K562 (cell line): Measurements from ENCODE around the gene AKAP13. TPM values are rescaled to one million over a fixed set of nuclear protein-coding genes. Genes with fewer than 3 reads are reported as not detected.

Experiments used
- ATAC-seq: fragments of 200-7000 bp; cut with Tn5 transposase; 3 replicates; pipeline ENCODE4 v1.9.1; 2020; ENCODE audit warnings: moderate library complexity
- BruUV-seq: library from RNA; stranded (reverse); fragments of 400-500 nt; replicated peaks from 2 replicates; lab custom pipeline; 2021; lab: Mats Ljungman, UMichigan
- CTCF ChIA-PET: fragments of 300-600 bp; formaldehyde crosslinking; extraction: SDS; loops from one replicate; lab custom pipeline; 2021; ENCODE audit warnings: low intra/inter-chr PET ratio; lab: Yijun Ruan, JAX
- POLR2A ChIA-PET: fragments of 300-600, 350-650 bp; sonication (Branson Sonifier 250); formaldehyde crosslinking; extraction: SDS; loops from one replicate; lab custom pipeline; 2021; ENCODE audit warnings: antibody characterized with exemption, inconsistent platforms; lab: Yijun Ruan, JAX
- DNase-seq, 4 experiments: peaks; one replicate each; pipeline versions ENCODE4 v3.0.0 to v3.0.0-alpha.2; 2011 to 2018; ENCODE audit warnings: low spot score in 3 of 4, mixed read lengths in 3 of 4; ENCODE audit errors: extremely low read depth in 1 of 4
- FAIRE-seq: peaks from 2 replicates; lab custom pipeline; 2011; peaks lifted over from hg19 to GRCh38; lab: Jason Lieb, UNC
- H2AFZ ChIP-seq: 2 replicates; pipeline ENCODE4 v1.6.0; 2011; ENCODE audit warnings: low read depth, low read length, control low read depth, inconsistent platforms
- H3K27ac ChIP-seq: fragments of 200-600 bp; 3 replicates; pipeline ENCODE4 v1.8.0; 2011; ENCODE audit warnings: low read depth, mild to moderate bottlenecking, control low read depth, inconsistent platforms, low read length, moderate library complexity, mixed read lengths; ENCODE audit errors: extremely low read depth
- H3K27me3 ChIP-seq, 2 experiments: fragments of 300-600 bp in 1 of 2; 2 replicates in 1 of 2; 3 replicates in 1 of 2; pipeline versions ENCODE4 v1.6.0 to v1.8.0; 2011; ENCODE audit warnings: inconsistent platforms in 2 of 2, low read length in 2 of 2, mild to moderate bottlenecking in 1 of 2, mixed read lengths in 1 of 2, moderate library complexity in 1 of 2; ENCODE audit not compliant: control insufficient read depth in 2 of 2, insufficient read depth in 2 of 2
- H3K36me3 ChIP-seq: fragments of 300-600 bp; 3 replicates; pipeline ENCODE4 v1.8.0; 2011; ENCODE audit warnings: mild to moderate bottlenecking, low read length, inconsistent platforms; ENCODE audit not compliant: control insufficient read depth, insufficient read depth
- H3K4me1 ChIP-seq, 2 experiments: fragments of 200-600 bp in 1 of 2; replicated peaks in 1 of 2; 2 replicates in 1 of 2; 3 replicates in 1 of 2; pipeline versions ENCODE4 v1.5.1 to v1.8.0; 2011; ENCODE audit warnings: inconsistent platforms in 2 of 2, low read length in 2 of 2, mild to moderate bottlenecking in 1 of 2, mixed read lengths in 1 of 2, moderate library complexity in 1 of 2; ENCODE audit not compliant: control insufficient read depth in 2 of 2, insufficient read depth in 2 of 2
- H3K4me2 ChIP-seq: 2 replicates; pipeline ENCODE4 v1.6.1; 2011; ENCODE audit warnings: low read length, control low read depth, inconsistent platforms, mixed read lengths; ENCODE audit not compliant: insufficient read depth
- H3K4me3 ChIP-seq: fragments of 200-600 bp; sonication (generic), shearing (Covaris generic); 2 replicates; pipeline ENCODE4 v1.5.1; 2016; ENCODE audit warnings: control low read depth, inconsistent platforms
- H3K79me2 ChIP-seq: fragments of 200-600 bp; 3 replicates; pipeline ENCODE4 v1.8.0; 2011; ENCODE audit warnings: low read length, inconsistent platforms; ENCODE audit not compliant: control insufficient read depth, insufficient read depth
- H3K9ac ChIP-seq, 2 experiments: 2 replicates each; pipeline versions ENCODE4 v1.6.0 to v1.6.1; 2011; ENCODE audit warnings: low read depth in 2 of 2, low read length in 2 of 2, control low read depth in 1 of 2, inconsistent platforms in 1 of 2, mild to moderate bottlenecking in 1 of 2, mixed read lengths in 1 of 2; ENCODE audit not compliant: insufficient read depth in 1 of 2
- H3K9me1 ChIP-seq: one replicate; pipeline ENCODE4 v1.6.0; 2011; ENCODE audit warnings: inconsistent platforms, mild to moderate bottlenecking, low read length, moderate library complexity; ENCODE audit not compliant: control insufficient read depth, insufficient read depth
- H3K9me3 ChIP-seq: replicated peaks from 2 replicates; pipeline ENCODE4 v1.5.1; 2011; ENCODE audit warnings: low read depth, low read length, inconsistent platforms; ENCODE audit not compliant: control insufficient read depth, insufficient read depth
- H4K20me1 ChIP-seq: replicated peaks from 2 replicates; pipeline ENCODE4 v1.6.1; 2011; ENCODE audit warnings: low read length, inconsistent platforms, mixed read lengths; ENCODE audit not compliant: control insufficient read depth, insufficient read depth
- ARID3A ChIP-seq: IDR thresholded peaks from 2 replicates; pipeline ENCODE4 v1.6.1; 2012; ENCODE audit warnings: low read depth, low read length, improper control_type of control experiment, borderline replicate concordance
- HDAC6 ChIP-seq: IDR thresholded peaks from 2 replicates; pipeline ENCODE4 v1.6.1; 2012; ENCODE audit warnings: low read depth, mild to moderate bottlenecking, control low read depth, inconsistent platforms, low read length, moderate library complexity
- ILK ChIP-seq: fragments of 450-650 bp; IDR thresholded peaks from 2 replicates; pipeline ENCODE4 v1.6.1; 2016; ENCODE audit warnings: missing genetic modification characterization, low read depth, mild to moderate bottlenecking, missing compliant biosample characterization, moderate library complexity, borderline replicate concordance
- JUN ChIP-seq, 2 experiments: sonication (generic) in 1 of 2; formaldehyde crosslinking in 1 of 2; IDR thresholded peaks; 2 replicates each; pipeline versions ENCODE4 v1.6.1 to v1.8.0; 2012 to 2022; ENCODE audit warnings: borderline replicate concordance in 2 of 2, mild to moderate bottlenecking in 2 of 2, improper control_type of control experiment in 1 of 2, low read depth in 1 of 2, low read length in 1 of 2, missing genetic modification reagents in 1 of 2
- SMC3 ChIP-seq: conservative IDR thresholded peaks from 2 replicates; pipeline ENCODE4 v1.6.1; 2011; ENCODE audit warnings: low read depth, low read length, improper control_type of control experiment; ENCODE audit not compliant: insufficient read depth
- TOE1 ChIP-seq, 2 experiments: fragments of 450-650 bp in 1 of 2; sonication (generic) in 1 of 2; formaldehyde crosslinking in 1 of 2; IDR thresholded peaks; 2 replicates each; pipeline versions ENCODE4 v1.7.1 to v1.8.0; 2016 to 2022; ENCODE audit warnings: borderline replicate concordance in 2 of 2, mild to moderate bottlenecking in 2 of 2, antibody characterized with exemption in 1 of 2, inconsistent platforms in 1 of 2, low read depth in 1 of 2, missing genetic modification reagents in 1 of 2, moderate library complexity in 1 of 2
- ZFX ChIP-seq: sonication (generic); formaldehyde crosslinking; IDR thresholded peaks from 2 replicates; pipeline ENCODE4 v1.8.0; 2022; ENCODE audit warnings: mild to moderate bottlenecking, missing genetic modification reagents, moderate library complexity
- ZNF408 ChIP-seq: fragments of 250-450 bp; sonication (Bioruptor Pico); IDR thresholded peaks from 2 replicates; pipeline ENCODE4 v1.4.0; 2020; ENCODE audit warnings: low read depth, mild to moderate bottlenecking, moderate library complexity
- ZNF584 ChIP-seq: fragments of 200-800 bp; sonication (Bioruptor generic); IDR thresholded peaks from 2 replicates; pipeline ENCODE4 v1.6.1; 2016; ENCODE audit warnings: low read depth, mild to moderate bottlenecking, missing genetic modification characterization, missing compliant biosample characterization
- WGBS: fragments of 100-300 bp; shearing (Covaris generic); methylation state at CpG from one replicate; pipeline ENCODE4 v1.1.6; 2016; ENCODE audit warnings: low coverage, mixed read lengths; ENCODE audit not compliant: insufficient coverage; ENCODE audit errors: missing lambda C conversion rate; 5-methylcytosine and 5-hydroxymethylcytosine counted together
- in situ Hi-C: fragments of 300-500 bp; cut with MboI; formaldehyde crosslinking; loops from 4 replicates; pipeline ENCODE4 v1.15.0; 2018; ENCODE audit warnings: inconsistent platforms, mixed read lengths
- intact Hi-C: fragments of 100-400 bp; cut with micrococcal nuclease; formaldehyde crosslinking; loops from 2 replicates; pipeline ENCODE4 v1.14.2; 2022
- polyA plus RNA-seq, 8 experiments: library from polyadenylated mRNA; depleted of rRNA in 4 of 8; stranded (reverse) in 5 of 8; unstranded in 3 of 8; fragments of >200 nt; fragmentation: Nextera tagmentation in 2 of 8; fragmentation: Illumina TruSeq in 1 of 8; extraction: Ambion mirVana in 2 of 8; extraction: Trizol in 1 of 8; gene quantifications; 2 replicates each; pipeline versions ENCODE4 v1.2.1 to v1.2.3, GENCODE V29; 2011 to 2014; ENCODE audit warnings: inconsistent platforms in 1 of 8, missing spikeins in 1 of 8
- total RNA-seq, 7 experiments: library from RNA; depleted of rRNA in 6 of 7; stranded (reverse); fragments of >200 nt in 6 of 7; fragmentation: Illumina TruSeq in 2 of 7; extraction: Trizol in 2 of 7; gene quantifications; 2 replicates each; pipeline versions ENCODE4 v1.2.1 to v1.2.3, GENCODE V29; 2011 to 2021; ENCODE audit warnings: low replicate concordance in 1 of 7
- TF ChIP-seq, protein P1 (sequence below): fragments of 450-650 bp; formaldehyde crosslinking; IDR thresholded peaks from 2 replicates; pipeline ENCODE4 v1.4.0; 2020; ENCODE audit warnings: mild to moderate bottlenecking, moderate library complexity

Gene AKAP13
- total and polyA plus RNA-seq, 9 of the 15 experiments (the other 6 are each of a cell fraction or from before 2014, with no cell fraction given), result 0.03 to 1.7 (median 0.42) TPM

DNA sequence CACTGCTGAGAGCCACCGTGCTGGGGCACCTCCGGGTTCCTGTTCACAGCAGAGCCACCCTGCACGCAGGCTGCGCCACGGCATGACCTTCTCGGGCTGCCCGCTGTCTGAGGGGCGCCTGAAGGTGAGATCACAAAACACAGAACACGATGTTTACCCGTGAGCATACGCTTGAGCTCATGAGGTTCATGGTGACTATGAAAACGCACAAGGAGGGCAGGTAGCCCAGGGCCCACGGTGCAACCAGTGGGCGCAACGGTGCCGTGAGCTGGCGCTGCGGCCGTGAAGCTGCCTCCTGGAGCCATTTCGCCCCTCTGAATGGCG is 378.2 kb downstream of the AKAP13 start:
- H3K9me3 ChIP-seq, result no peaks in the 10 kb centered on the region
- CTCF ChIA-PET, result no interaction called here
- intact Hi-C loops (no loop called here), in situ Hi-C loops (no loop called here)
- H3K27me3 ChIP-seq, result peaks cover 4 to 38% of the 10 kb centered on the region in 2 experiments; a peak in 3 of 5 replicates
- H3K4me2 ChIP-seq, result no peak overlapping the region
- ATAC-seq (no peak), FAIRE-seq (no peak), DNase-seq (no peak)
- no peak overlapping the region for H3K4me3 ChIP-seq
- H3K27ac ChIP-seq, result no peak overlapping the region
- H4K20me1 ChIP-seq, result no peaks in the 10 kb centered on the region; the same call in 1 of the 2 replicates
- H3K4me1 ChIP-seq, result no peaks in the 10 kb centered on the region
- H3K9me1 ChIP-seq, result peaks cover 3% of the 10 kb centered on the region
- no peaks in the 10 kb centered on the region for H3K79me2 ChIP-seq
- H3K36me3 ChIP-seq, result no peaks in the 10 kb centered on the region
- H2AFZ ChIP-seq, result no peak overlapping the region
- H3K9ac ChIP-seq, result no peak overlapping the region
- WGBS, result 1% methylated on average over 21 of the region's 21 CpGs
- BruUV-seq, result no TSS peak
- TF ChIP-seq ZFX (CRISPR knock-in tag), result no peak
- POLR2A ChIA-PET, result interaction anchor here (0.7 kb wide), 1 partner anchor 15 kb away, joined by 3 read pairs; no protein-coding TSS in a partner anchor

DNA sequence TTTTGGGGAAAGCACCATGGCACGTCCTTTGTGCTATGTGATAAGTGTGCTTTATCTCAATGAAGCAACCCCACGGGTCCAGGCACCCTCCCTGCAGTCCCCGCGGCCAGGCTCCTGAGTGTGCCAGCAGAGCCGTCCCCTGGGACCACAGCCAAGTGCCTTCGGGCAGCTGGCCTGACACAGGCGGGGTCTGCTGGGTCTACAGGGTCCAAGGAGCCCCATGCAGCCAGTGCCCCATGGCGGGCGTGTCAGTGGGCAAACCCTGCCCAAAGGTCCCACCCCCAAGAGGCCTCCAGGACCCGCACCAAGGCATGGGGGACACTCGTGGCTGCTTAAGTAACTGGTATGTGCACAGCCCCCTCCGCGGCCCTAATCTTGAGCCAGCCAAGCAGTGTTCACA is 379.0 kb downstream of the AKAP13 start:
- Histone ChIP-seq H3K9me3 (no peaks in the 10 kb centered on the region), H3K4me2 (no peak overlapping the region), H3K4me1 (no peaks in the 10 kb centered on the region), H3K9ac (no peak overlapping the region), H3K79me2 (no peaks in the 10 kb centered on the region), H3K9me1 (peaks cover 3% of the 10 kb centered on the region), H3K27me3 (peaks cover 4 to 39% of the 10 kb centered on the region in 2 experiments; a peak in 3 of 5 replicates), H3K4me3 (no peak overlapping the region), H4K20me1 (no peaks in the 10 kb centered on the region; the same call in 1 of the 2 replicates), H2AFZ (no peak overlapping the region), H3K27ac (no peak overlapping the region), H3K36me3 (no peaks in the 10 kb centered on the region)
- ChIA-PET CTCF (no interaction called here), POLR2A (no interaction called here)
- BruUV-seq, result no TSS peak
- DNase-seq, result no peak
- TF ChIP-seq ARID3A (no peak), JUN (IDR thresholded peaks at IDR 0.05; ENCODE audit: borderline replicate concordance, low read depth, low read length) (no peak), JUN (CRISPR knock-in tag; IDR thresholded peaks at IDR 0.05; ENCODE audit: borderline replicate concordance) (no peak), ZNF408 (CRISPR knock-in tag) (no peak), SMC3 (no peak), ZNF584 (no peak), HDAC6 (no peak), TOE1 (IDR thresholded peaks at IDR 0.05; ENCODE audit: borderline replicate concordance) (no peak), TOE1 (CRISPR knock-in tag; IDR thresholded peaks at IDR 0.05; ENCODE audit: borderline replicate concordance, low read depth) (no peak), ILK (tag) (no peak)
- TF ChIP-seq, protein P1, sequence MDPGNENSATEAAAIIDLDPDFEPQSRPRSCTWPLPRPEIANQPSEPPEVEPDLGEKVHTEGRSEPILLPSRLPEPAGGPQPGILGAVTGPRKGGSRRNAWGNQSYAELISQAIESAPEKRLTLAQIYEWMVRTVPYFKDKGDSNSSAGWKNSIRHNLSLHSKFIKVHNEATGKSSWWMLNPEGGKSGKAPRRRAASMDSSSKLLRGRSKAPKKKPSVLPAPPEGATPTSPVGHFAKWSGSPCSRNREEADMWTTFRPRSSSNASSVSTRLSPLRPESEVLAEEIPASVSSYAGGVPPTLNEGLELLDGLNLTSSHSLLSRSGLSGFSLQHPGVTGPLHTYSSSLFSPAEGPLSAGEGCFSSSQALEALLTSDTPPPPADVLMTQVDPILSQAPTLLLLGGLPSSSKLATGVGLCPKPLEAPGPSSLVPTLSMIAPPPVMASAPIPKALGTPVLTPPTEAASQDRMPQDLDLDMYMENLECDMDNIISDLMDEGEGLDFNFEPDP (CRISPR knock-in tag), result no peak
- no peak for ATAC-seq
- intact Hi-C loops, result no loop called here
- WGBS, result under 1% methylated on average over 13 of the region's 13 CpGs
- in situ Hi-C loops, result no loop called here
- no peak for FAIRE-seq
